Measurements from ENCODE around the gene VPS13D.

GRCh38 chr1:12380326-12381249 is 150.8 kb downstream of the VPS13D start:
- TF ChIP-seq EZH2 (IDR thresholded peaks at IDR 0.05) (no peak), POLR2AphosphoS5 (IDR thresholded peaks at IDR 0.05; ENCODE audit: borderline replicate concordance, low read depth, low read length) (peak; percentile 42; the same call in 1 of the 2 replicates), FOXP2 (optimal IDR thresholded peaks at IDR 0.05; ENCODE audit: control extremely low read depth, extremely low read length, insufficient read depth) (no peak)

Measured in SK-N-MC (cell line).